NCI-H128 (cell line): ENCODE data around the gene SCARF1.
A peak's percentile ranks its signal among the peaks of the same experiment; 100 is the strongest.

Source experiments
- DNase-seq: peaks from one replicate; lab custom pipeline; 2025; ENCODE audit not compliant: unreplicated experiment; lab: John Stamatoyannopoulos, UW

Gene SCARF1

GRCh38 chr17:1628856-1629503, 16.6 kb downstream of the SCARF1 start:
- peak; percentile 80 for DNase-seq

GRCh38 chr17:1627982-1628855, 17.3 kb downstream of the SCARF1 start, which contains the start of gene SLC43A2:
TSS of gene SLC43A2 (minus strand) at chr17:1628834. CDS start at chr17:1627874, 960 bp downstream.
- peak; percentile 39 for DNase-seq

DNA sequence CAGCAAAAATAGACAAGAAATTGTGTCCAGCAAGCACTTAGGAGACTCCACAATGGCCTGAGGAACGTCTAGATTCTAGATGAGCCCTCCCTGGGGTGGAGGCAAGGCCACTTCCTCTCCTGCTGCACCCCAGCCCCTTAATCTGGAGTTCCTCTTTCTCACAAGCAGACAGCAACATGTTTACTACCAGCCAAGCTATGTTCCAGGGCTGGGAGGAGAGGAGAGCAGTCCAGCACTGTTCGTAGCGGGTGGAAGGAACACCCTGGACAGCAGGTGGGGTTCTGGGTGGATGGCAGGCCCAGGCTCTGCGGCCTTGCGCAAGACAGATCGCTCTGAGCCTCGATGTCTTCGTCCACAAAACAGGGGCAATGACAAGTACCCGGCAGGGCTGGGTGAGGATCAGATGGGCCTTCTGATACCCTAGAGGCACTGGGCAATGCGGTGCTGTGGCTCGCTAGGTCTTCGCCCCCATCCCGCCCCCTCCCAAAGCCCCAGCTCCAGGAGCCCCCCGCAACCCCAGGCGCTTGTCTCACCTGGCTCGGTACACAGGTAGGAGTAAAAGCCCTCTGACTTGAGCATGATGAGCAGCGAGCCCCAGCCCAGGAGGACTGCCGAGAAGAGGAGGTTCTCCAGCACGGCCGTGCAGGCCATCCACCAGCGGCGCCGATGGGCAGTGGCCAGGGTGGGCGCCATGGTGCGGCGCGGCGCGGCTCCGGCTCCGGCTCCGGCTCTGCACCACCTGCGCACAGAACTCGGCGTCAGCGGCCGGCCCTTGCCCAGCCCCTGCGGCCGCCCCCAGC, 18.1 kb downstream of the SCARF1 start:
- no peak for DNase-seq

DNA sequence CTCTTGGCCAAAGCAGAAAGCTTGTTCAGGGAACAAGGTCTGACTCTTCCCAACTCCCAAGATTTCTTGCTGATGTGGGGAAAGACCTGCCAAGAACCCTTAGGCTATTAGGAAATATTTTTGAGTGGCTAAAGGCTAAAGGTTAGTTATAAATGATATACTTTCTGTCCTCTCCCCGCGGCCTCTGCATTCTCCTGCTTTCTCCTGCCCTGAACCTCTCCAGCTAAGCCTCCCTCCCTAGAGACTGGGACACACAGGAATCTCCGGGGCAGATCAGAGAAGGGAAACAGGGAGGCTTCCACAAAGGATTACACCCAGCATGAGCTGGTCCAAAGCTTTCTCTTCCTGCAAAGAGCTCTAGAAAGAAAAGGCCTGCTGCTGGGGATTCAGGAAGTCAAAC, 19.2 kb downstream of the SCARF1 start:
- DNase-seq: no peak

- no peak for DNase-seq
These were observed 20.0 kb downstream of the SCARF1 start for GRCh38 chr17:1625581-1625980.

DNA sequence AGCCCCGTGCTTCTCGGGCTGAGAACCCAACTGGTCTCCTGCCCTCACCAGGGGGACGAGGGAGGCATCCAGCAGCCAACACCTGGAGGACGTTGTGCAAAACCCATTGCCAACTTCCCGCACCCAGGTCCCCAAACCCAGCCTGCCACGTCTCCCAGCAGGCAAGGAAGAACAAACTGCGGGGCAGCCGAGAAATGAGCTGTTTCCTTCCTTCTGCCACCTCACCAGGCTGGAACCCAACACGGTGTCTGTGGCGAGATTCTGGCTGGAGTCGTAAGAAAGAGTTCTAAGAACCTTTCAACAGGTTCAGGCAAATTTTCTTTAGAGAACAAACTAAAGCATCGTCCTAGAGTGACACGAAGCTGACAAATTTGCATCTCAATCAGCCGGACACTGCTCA, 20.5 kb downstream of the SCARF1 start:
- DNase-seq: no peak

GRCh38 chr17:1624650-1625049, 20.9 kb downstream of the SCARF1 start:
- no peak for DNase-seq

DNA sequence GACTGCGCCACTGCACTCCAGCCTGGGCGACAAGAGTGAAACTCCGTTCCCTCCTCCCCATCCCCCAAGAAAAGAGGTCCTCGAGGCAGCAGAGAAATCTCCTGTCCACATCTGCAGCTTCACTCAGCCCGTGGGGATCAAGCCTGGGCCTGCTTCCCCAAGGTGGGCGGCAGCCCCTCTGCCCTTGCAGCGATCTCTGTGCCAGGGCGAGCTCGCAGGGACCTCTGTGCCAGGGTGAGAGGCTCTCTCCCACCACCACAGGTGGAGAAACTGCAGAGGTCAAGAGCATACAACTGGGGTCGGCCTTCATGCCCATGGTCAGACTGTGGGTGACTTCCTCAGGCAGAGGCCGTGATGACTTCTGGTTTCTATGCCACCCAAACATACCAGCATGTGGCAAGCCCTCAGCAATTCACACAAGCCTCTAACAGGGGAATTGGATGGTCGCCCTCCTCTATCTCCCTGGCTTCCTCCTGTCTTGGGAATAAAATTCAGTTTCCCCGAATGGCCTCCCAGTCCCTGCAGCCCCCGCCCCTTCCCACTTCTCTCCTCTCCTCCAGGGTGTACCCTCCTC, 22.4 kb downstream of the SCARF1 start:
- no peak for DNase-seq

DNA sequence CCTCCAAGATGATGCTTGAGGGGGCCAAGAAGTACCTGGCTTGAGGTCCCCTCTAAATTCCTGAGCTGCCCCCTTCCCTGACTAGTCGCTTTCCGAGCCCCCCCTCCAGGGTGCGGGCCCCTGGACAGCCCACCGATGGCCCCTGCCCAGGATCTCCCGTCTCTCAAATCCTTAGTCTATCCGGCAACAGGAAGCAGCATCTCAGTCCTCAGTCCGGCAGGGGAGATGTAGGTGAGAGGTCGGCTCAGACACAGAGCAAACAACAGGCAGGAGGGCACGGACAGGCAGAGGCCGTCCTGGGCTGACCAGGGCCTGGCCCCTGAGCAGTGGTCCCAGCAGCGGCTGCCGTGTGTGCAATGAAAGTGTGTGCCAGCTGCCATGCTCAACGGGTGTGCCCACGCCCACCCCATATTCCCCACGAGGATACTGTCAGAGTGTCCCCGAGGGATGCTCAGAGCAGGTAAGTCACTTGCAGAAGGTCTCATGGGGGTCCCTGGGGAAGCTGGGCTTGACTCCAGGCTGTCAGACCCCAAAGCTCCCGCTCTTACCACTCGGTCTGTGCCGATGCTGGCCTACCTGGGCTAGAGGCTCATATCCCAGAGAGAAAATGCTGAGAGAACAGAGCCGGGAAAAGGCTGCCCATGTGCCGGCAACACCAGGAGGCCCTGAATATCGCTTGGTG, 24.1 kb downstream of the SCARF1 start:
- no peak for DNase-seq

DNA sequence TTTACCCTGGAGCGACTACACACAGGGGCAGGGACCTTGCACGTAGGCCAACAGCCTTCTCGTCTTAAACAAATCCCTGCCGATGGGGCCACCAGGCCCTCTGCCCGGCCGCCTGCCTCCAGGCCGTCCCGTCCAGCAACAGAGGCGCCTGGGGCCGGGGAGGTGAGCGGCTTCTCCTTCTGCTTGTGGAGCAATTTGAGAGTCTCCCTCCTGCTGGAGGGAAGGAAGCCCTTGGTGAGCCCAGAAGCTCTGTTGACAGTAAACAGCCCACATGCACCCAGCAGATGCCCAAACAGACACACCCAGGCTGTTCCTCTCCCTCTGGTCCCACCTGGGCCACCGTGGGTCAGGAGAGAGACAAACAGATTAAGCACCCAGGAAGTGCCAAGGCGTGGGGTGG, 25.0 kb downstream of the SCARF1 start:
- no peak for DNase-seq

- DNase-seq: no peak
These were observed 27.8 kb downstream of the SCARF1 start for GRCh38 chr17:1617620-1618174.

GRCh38 chr17:1616101-1616500, 29.4 kb downstream of the SCARF1 start:
- no peak for DNase-seq

- no peak for DNase-seq
These were observed 33.1 kb downstream of the SCARF1 start for GRCh38 chr17:1612400-1612799.

DNA sequence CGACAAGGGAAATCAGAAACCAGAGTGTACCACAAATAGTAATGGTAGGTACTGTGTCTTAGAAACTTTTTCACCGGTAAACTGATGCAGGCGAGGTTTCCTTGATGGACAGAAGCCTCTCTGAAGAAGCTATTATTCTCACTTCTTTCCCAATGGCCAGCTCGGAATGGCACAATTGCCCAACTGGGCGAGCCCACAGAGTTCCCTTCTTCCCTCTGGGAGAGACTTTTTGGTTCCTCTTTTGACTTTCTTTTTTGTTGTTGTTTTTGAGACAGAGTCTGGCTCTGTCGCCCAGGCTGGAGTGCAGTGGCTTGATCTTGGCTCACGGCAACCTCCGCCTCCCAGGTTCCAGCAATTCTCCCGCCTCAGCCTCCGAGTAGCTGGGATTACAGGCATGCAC, 33.8 kb downstream of the SCARF1 start:
- no peak for DNase-seq

- no peak for DNase-seq
These were observed 36.9 kb downstream of the SCARF1 start for GRCh38 chr17:1608676-1609075.

GRCh38 chr17:1607971-1608320, 37.6 kb downstream of the SCARF1 start:
- no peak for DNase-seq

- DNase-seq: no peak
These were observed 39.1 kb downstream of the SCARF1 start for GRCh38 chr17:1606352-1606985.

DNA sequence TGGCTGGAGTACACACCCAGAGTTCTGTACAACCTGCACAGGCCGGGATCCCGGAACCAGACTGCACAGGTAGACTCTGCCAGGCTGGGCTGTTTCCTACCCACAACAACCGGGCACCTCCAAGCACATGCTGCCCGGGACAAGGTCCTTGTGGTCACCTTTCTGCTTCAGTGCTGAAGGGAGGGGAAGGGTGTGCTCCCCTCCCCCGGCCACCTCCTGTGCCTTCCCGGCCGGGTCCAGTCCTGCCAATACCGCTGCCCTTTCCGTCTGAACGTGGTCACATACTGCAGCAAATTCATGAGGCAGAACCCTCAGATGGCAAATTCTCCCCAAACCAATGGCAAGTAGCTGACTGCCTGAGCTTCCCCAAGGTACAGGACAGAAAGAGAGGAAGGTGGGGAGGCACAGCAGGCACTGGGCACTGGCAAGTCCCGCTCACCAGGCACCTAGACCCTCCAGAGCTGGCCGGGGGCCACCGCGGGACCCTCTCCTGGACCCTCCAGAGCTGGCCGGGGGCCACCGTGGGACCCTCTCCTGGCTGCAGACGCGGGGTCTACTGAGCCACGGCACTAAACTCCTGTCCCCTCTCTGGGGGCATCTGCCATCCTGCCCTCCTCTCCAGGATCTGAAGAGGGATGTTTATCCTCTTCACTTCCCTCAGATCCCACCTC, 39.7 kb downstream of the SCARF1 start:
- no peak for DNase-seq

DNA sequence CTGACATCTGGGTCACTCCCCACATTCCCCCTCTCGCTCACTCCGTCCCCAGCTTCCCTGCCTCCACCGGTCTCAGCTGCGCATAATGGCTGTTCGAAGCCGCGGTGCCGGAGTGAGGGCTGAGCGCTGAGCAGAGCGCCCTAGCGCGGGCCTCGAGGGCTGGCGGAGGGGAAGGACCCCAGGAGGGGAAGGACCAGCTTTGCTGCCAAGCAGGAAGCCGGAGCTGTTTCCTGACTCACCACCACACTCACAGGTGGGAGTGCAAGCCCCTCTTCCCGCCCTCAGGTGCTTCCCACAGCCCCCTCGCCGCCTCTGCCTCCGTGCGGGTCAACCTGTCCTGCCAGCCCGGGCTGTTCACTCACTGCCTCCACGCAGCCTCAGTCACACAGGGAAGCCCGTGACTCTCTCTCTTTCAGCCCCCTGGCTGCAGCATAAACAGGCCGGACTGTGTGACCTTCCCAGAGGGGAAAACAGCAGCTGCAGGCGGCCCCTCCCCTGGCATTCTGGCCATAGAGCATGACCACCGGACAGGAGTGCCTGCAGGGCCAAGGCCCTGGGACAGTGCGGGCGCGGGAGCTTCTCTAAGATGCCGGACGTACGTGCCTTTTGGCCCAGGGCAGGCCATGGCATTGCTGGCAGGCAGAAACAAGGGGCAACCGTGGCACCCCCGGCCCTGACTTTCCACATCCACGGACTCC, 40.6 kb downstream of the SCARF1 start:
- no peak for DNase-seq
